GM23248 (cell line): Measurements from ENCODE around the gene RNF217. TPM values are rescaled to one million over a fixed set of nuclear protein-coding genes. Genes with fewer than 3 reads are reported as not detected.

Experiments used
- DNase-seq: peaks from one replicate; pipeline ENCODE4 v3.0.0-alpha.2; 2015
- H2AFZ ChIP-seq: fragments of 200-600 bp; sonication (generic); 2 replicates; pipeline ENCODE4 v1.6.1; 2016; ENCODE audit warnings: antibody characterized with exemption
- H3F3A ChIP-seq: fragments of 200-600 bp; sonication (generic); 2 replicates; pipeline ENCODE4 v1.6.1; 2016; ENCODE audit warnings: mild to moderate bottlenecking, antibody characterized with exemption, mixed run types; ENCODE audit not compliant: insufficient read depth
- H3K27ac ChIP-seq: fragments of 200-600 bp; sonication (generic); 2 replicates; pipeline ENCODE4 v1.5.1; 2016; ENCODE audit warnings: mild to moderate bottlenecking
- H3K27me3 ChIP-seq: fragments of 200-600 bp; sonication (generic); replicated peaks from 2 replicates; pipeline ENCODE4 v1.6.1; 2016; ENCODE audit warnings: mild to moderate bottlenecking; ENCODE audit not compliant: insufficient read depth
- H3K36me3 ChIP-seq: fragments of 200-600 bp; sonication (generic); 2 replicates; pipeline ENCODE4 v1.6.1; 2016; ENCODE audit warnings: low read depth, mild to moderate bottlenecking
- H3K4me1 ChIP-seq: fragments of 200-600 bp; sonication (generic); 2 replicates; pipeline ENCODE4 v1.6.1; 2016; ENCODE audit warnings: mild to moderate bottlenecking; ENCODE audit not compliant: insufficient read depth
- H3K4me2 ChIP-seq: fragments of 200-600 bp; sonication (generic); one replicate; pipeline ENCODE4 v1.6.1; 2016; ENCODE audit warnings: mild to moderate bottlenecking; ENCODE audit not compliant: unreplicated experiment
- H3K4me3 ChIP-seq: fragments of 200-600 bp; sonication (generic); 2 replicates; pipeline ENCODE4 v1.5.1; 2016; ENCODE audit warnings: mild to moderate bottlenecking
- H3K79me2 ChIP-seq: fragments of 200-600 bp; sonication (generic); 2 replicates; pipeline ENCODE4 v1.6.1; 2016; ENCODE audit warnings: mild to moderate bottlenecking; ENCODE audit not compliant: insufficient read depth
- H3K9ac ChIP-seq: fragments of 200-600 bp; sonication (generic); 2 replicates; pipeline ENCODE4 v1.6.1; 2016; ENCODE audit warnings: mild to moderate bottlenecking
- H3K9me2 ChIP-seq: fragments of 200-600 bp; sonication (generic); 2 replicates; pipeline ENCODE4 v1.6.1; 2016; ENCODE audit warnings: mixed run types, mild to moderate bottlenecking, moderate library complexity; ENCODE audit not compliant: insufficient read depth
- H3K9me3 ChIP-seq: fragments of 200-600 bp; sonication (generic); one replicate; pipeline ENCODE4 v1.6.1; 2017; ENCODE audit warnings: low read depth
- H4K20me1 ChIP-seq: fragments of 200-600 bp; sonication (generic); 2 replicates; pipeline ENCODE4 v1.6.0; 2016; ENCODE audit not compliant: insufficient read depth
- EZH2 ChIP-seq: fragments of 200-600 bp; sonication (generic); IDR thresholded peaks from 2 replicates; pipeline ENCODE4 v1.6.1; 2018; ENCODE audit warnings: antibody characterized with exemption, mild to moderate bottlenecking; ENCODE audit not compliant: insufficient read depth, poor library complexity, severe bottlenecking
- EZH2phosphoT487 ChIP-seq: fragments of 200-600 bp; sonication (generic); IDR thresholded peaks from 2 replicates; pipeline ENCODE4 v1.6.1; 2018; ENCODE audit warnings: antibody characterized with exemption, moderate library complexity, mild to moderate bottlenecking, low read depth; ENCODE audit not compliant: insufficient read depth
- WGBS, 2 experiments: methylation state at CpG; one replicate each; pipeline ENCODE4 v1.1.6; 2015 to 2017; ENCODE audit warnings: low lambda C conversion rate in 2 of 2, low coverage in 1 of 2; ENCODE audit errors: missing lambda C conversion rate in 2 of 2; 5-methylcytosine and 5-hydroxymethylcytosine counted together
- in situ Hi-C: fragments of 300-500 bp; cut with MboI; formaldehyde crosslinking; loops from 2 replicates; pipeline ENCODE4 v1.15.0; 2020
- polyA plus RNA-seq: library from polyadenylated mRNA; unstranded; fragments of >200 nt; fragmentation: Nextera tagmentation; extraction: Ambion mirVana; gene quantifications from 2 replicates; pipeline ENCODE4 v1.2.1, GENCODE V29; 2016
- total RNA-seq: library from RNA; depleted of rRNA; stranded (reverse); fragments of >200 nt; shearing (Covaris generic); gene quantifications from 2 replicates; pipeline ENCODE4 v1.2.3, GENCODE V29; 2014

The RNF217 gene
- total and polyA plus RNA-seq, 2 experiments from 2014 or later = 3.2 to 10.9 TPM

DNA sequence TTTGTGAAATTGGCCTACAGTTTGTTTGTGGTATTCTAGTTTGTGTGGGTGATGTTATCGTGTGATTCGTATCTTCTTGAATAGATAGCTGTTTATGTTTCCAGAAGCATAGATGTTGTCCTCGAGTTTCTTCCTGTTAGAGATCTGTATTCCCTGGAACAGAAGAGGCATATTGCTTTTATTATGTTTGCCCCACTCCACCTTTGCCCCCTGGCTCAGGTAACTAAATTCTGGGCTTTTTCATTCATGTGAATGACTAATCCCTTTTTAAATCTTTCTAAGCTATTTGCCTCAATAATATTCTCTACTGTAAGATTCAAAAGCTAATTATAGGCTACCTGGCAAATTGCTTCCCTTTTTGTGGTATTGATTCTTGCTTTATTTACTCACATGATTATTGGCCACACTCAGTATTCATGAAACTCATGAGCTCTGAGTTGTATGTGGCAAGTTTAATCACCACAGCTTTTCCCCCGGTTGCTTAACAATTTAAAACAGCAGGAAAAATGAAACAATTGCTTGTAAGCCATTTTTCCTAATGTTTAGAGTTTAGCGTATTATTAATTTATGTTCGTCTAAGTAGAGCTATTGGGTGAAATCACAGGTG lies 12.6 kb downstream of the RNF217 start:
- Histone ChIP-seq H3K27me3 (no peaks in the 10 kb centered on the region), H3K9ac (no peak overlapping the region), H4K20me1 (no peaks in the 10 kb centered on the region), H3K4me3 (no peak overlapping the region), H3K9me3 (no peaks in the 10 kb centered on the region), H3K4me1 (peaks cover 23% of the 10 kb centered on the region), H3K36me3 (peaks cover 22% of the 10 kb centered on the region), H3F3A (peaks cover 18% of the 10 kb centered on the region), H2AFZ (no peak overlapping the region), H3K27ac (no peak overlapping the region), H3K4me2 (no peak overlapping the region), H3K79me2 (peaks cover 97% of the 10 kb centered on the region), H3K9me2 (no peaks in the 10 kb centered on the region)
- no peak for TF ChIP-seq EZH2
- WGBS, 2 experiments = 93 to 96% methylated on average over 6 of the region's 6 CpGs
- in situ Hi-C loops = no loop called here
- DNase-seq = no peak

DNA sequence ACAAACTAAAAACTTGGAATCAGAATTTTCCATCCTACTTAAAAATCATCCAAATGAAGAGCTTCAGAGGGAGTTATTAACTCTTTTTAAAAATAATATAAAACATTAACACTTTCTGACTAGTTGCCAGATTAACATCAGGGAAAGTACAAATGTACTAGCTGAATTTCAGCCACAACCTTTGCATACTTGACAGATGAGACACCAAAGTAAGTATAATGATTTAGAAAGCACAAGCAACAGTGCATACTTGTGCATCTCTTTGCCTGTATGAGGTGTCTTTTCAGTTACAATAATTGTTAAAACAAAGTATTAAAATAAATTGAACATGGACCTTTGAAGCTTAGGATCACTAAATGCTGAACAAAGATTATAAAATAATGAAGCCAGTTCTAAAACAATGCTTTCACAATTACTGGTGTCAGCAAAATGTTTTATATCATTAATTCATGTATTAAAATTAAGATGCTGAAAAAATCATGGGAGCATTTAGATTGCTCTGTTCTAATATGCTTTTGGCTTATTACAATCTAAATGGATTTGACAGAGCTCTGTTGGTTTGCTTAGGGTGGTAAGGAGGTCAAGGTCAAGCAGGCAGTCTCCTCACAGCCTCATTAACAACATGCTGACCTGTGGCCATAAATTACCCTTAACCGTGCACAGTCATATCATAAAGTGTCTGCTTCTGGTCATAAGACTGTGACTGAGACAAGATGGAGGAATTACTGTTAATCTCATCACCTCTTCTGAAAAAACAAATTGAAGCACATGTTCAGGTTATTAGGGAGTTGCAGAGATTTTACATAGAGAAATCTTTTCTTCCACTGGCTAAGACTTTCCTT lies 15.1 kb downstream of the RNF217 start:
- Histone ChIP-seq H3K36me3 (peaks cover 17% of the 10 kb centered on the region), H3K4me2 (peak overlapping the region; percentile 16), H3K9me3 (no peaks in the 10 kb centered on the region), H3F3A (peaks cover 10% of the 10 kb centered on the region), H3K9ac (no peak overlapping the region), H3K4me3 (no peak overlapping the region), H4K20me1 (no peaks in the 10 kb centered on the region), H2AFZ (no peak overlapping the region), H3K79me2 (peaks cover 98% of the 10 kb centered on the region), H3K27me3 (no peaks in the 10 kb centered on the region), H3K4me1 (peaks cover 14% of the 10 kb centered on the region), H3K27ac (no peak overlapping the region), H3K9me2 (no peaks in the 10 kb centered on the region)
- WGBS, 2 experiments = 93 to 97% methylated on average over 1 of the region's 1 CpG
- TF ChIP-seq EZH2 (no peak), EZH2phosphoT487 (no peak)
- in situ Hi-C loops = no loop called here
- peak; percentile 52 for DNase-seq

GRCh38 chr6:124978451-124979293 lies 16.4 kb downstream of the RNF217 start:
- peaks cover 14% of the 10 kb centered on the region for H3K4me1 ChIP-seq
- H4K20me1 ChIP-seq = no peaks in the 10 kb centered on the region
- no peaks in the 10 kb centered on the region for H3K9me2 ChIP-seq
- no peak overlapping the region for H3K27ac ChIP-seq
- H3K36me3 ChIP-seq = peaks cover 4% of the 10 kb centered on the region; the same call in 1 of the 2 replicates
- H3K9me3 ChIP-seq = no peaks in the 10 kb centered on the region
- H2AFZ ChIP-seq = no peak overlapping the region
- in situ Hi-C loops = no loop called here
- H3F3A ChIP-seq = peaks cover 10% of the 10 kb centered on the region
- peaks cover 98% of the 10 kb centered on the region for H3K79me2 ChIP-seq
- WGBS, 2 experiments = 90 to 94% methylated on average over 10 of the region's 10 CpGs
- no peak for DNase-seq
- no peak overlapping the region for H3K9ac ChIP-seq
- no peaks in the 10 kb centered on the region for H3K27me3 ChIP-seq
- H3K4me3 ChIP-seq = no peak overlapping the region
- no peak overlapping the region for H3K4me2 ChIP-seq
- TF ChIP-seq EZH2 = no peak
- no peak for TF ChIP-seq EZH2phosphoT487

DNA sequence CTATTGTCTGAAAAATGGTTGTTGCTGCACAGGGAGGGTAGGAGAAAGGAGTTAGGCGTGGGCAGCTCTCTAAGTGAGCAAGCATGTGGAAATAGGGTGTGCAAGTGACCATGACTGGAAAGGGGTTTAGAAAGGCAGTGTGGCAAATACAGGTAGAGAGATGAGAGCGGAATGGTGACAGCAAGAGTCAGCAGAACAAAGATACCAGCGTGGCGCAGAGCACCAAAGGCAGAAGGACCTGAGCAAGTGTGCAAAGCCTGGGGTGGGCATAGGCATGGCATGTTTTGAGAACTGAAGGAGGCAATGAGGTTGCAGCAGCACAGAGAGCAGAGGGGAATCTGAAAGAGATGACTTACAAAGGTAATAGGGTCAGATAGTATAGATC lies 17.0 kb downstream of the RNF217 start:
- Histone ChIP-seq H3K9me3 (no peaks in the 10 kb centered on the region), H3K36me3 (no peaks in the 10 kb centered on the region), H4K20me1 (no peaks in the 10 kb centered on the region), H3K27me3 (no peaks in the 10 kb centered on the region), H3K9ac (no peak overlapping the region), H3K27ac (no peak overlapping the region), H3K9me2 (no peaks in the 10 kb centered on the region), H3K4me3 (no peak overlapping the region), H3F3A (peaks cover 10% of the 10 kb centered on the region), H3K4me1 (peaks cover 20% of the 10 kb centered on the region), H2AFZ (no peak overlapping the region), H3K4me2 (no peak overlapping the region), H3K79me2 (peaks cover 98% of the 10 kb centered on the region)
- no peak for DNase-seq
- TF ChIP-seq EZH2phosphoT487 (no peak), EZH2 (no peak)
- WGBS, 2 experiments = 94 to 97% methylated on average over 4 of the region's 4 CpGs
- in situ Hi-C loops = no loop called here
